Measurements from ENCODE around the gene OGT.
"Not testable (repeated sequence)": the region's sequence is repeated elsewhere in the genome, so short reads cannot be mapped to it uniquely, and the experiment has no call there.

OGT gene

GRCh38 chrX:71593210-71593609, 60.3 kb downstream of the OGT start:
- DNase-seq = not testable (repeated sequence)

GRCh38 chrX:71599965-71600364, 67.1 kb downstream of the OGT start:
- DNase-seq = no peak

- no peak for DNase-seq
These were observed 70.7 kb downstream of the OGT start for GRCh38 chrX:71603618-71604017.

GRCh38 chrX:71604141-71604540, 71.2 kb downstream of the OGT start:
- DNase-seq = no peak

GRCh38 chrX:71604796-71605568, 72.1 kb downstream of the OGT start:
- no peak for DNase-seq

GRCh38 chrX:71606536-71607216, 73.8 kb downstream of the OGT start:
- no peak for DNase-seq

GRCh38 chrX:71607488-71607887, 74.6 kb downstream of the OGT start:
- DNase-seq = no peak

- no peak for DNase-seq
These were observed 76.3 kb downstream of the OGT start for GRCh38 chrX:71609095-71609750.

- not testable (repeated sequence) for DNase-seq
These were observed 78.8 kb downstream of the OGT start for GRCh38 chrX:71611736-71612135.

GRCh38 chrX:71612256-71612655, 79.4 kb downstream of the OGT start:
- DNase-seq = no peak

GRCh38 chrX:71615056-71615455, 82.2 kb downstream of the OGT start:
- no peak for DNase-seq

- DNase-seq = no peak
These were observed 83.0 kb downstream of the OGT start for GRCh38 chrX:71615954-71616353.

GRCh38 chrX:71616672-71617529, 84.0 kb downstream of the OGT start:
- DNase-seq = no peak

GRCh38 chrX:71617742-71618141, 84.8 kb downstream of the OGT start:
- DNase-seq = no peak

GRCh38 chrX:71618303-71618721, 85.4 kb downstream of the OGT start, which contains the start of gene CXCR3:
Gene CXCR3 (minus strand): TSS chrX:71618511. CDS start chrX:71618449, 62 bp downstream.
- peak in 2 of 4 experiments; percentile 23 for DNase-seq

GRCh38 chrX:71618787-71619186, 85.9 kb downstream of the OGT start:
- no peak for DNase-seq

- peak in 3 of 4 experiments; percentile 6 to 29 (median 12) for DNase-seq
These were observed 86.3 kb downstream of the OGT start for GRCh38 chrX:71619193-71619592.

GRCh38 chrX:71619986-71620385, 87.1 kb downstream of the OGT start:
- DNase-seq = no peak

GRCh38 chrX:71621603-71622002, 88.7 kb downstream of the OGT start:
- no peak for DNase-seq

GRCh38 chrX:71622032-71622575, 89.2 kb downstream of the OGT start:
- no peak for DNase-seq

GRCh38 chrX:71622576-71623450, 89.9 kb downstream of the OGT start:
- DNase-seq = peak; percentile 10 to 45 (median 42)

Data from suppressor macrophage (primary cell).